HepG2 (cell line): ENCODE results near the gene KIAA1614.

Experiments
- ARID4A ChIP-seq: sonication (generic); formaldehyde crosslinking; IDR thresholded peaks from 2 replicates; pipeline ENCODE4 v1.5.0; 2020; ENCODE audit warnings: mild to moderate bottlenecking, missing genetic modification reagents, borderline replicate concordance
- EZH2 ChIP-seq: conservative IDR thresholded peaks from 2 replicates; pipeline ENCODE4 v1.6.1; 2012; ENCODE audit warnings: mild to moderate bottlenecking, low read depth, low read length, moderate library complexity
- IKZF4 ChIP-seq: sonication (generic); formaldehyde crosslinking; IDR thresholded peaks from 2 replicates; pipeline ENCODE4 v1.5.1; 2020; ENCODE audit warnings: borderline replicate concordance, mild to moderate bottlenecking, low read depth, missing genetic modification reagents; ENCODE audit errors: not compliant biosample characterization
- MYC ChIP-seq: sonication (generic); formaldehyde crosslinking; IDR thresholded peaks from 2 replicates; pipeline ENCODE4 v1.9.0; 2021; ENCODE audit warnings: missing genetic modification reagents, borderline replicate concordance
- NFIC ChIP-seq: IDR thresholded peaks from 2 replicates; pipeline ENCODE4 v1.6.1; 2012; ENCODE audit warnings: mild to moderate bottlenecking, low read length, inconsistent platforms
- POLR2A ChIP-seq, 2 experiments: IDR thresholded peaks; 2 replicates each; pipeline ENCODE4 v1.6.1; 2011; ENCODE audit warnings: low read depth in 2 of 2, low read length in 2 of 2, mild to moderate bottlenecking in 1 of 2, moderate library complexity in 1 of 2; ENCODE audit not compliant: insufficient read depth in 1 of 2
- ZBTB20 ChIP-seq: sonication (generic); formaldehyde crosslinking; IDR thresholded peaks from 2 replicates; pipeline ENCODE4 v1.8.1; 2023; ENCODE audit warnings: missing genetic modification reagents, low read depth, mild to moderate bottlenecking, borderline replicate concordance
- ZBTB7B ChIP-seq: sonication (generic); formaldehyde crosslinking; IDR thresholded peaks from 2 replicates; pipeline ENCODE4 v1.4.0; 2020; ENCODE audit warnings: missing genetic modification reagents
- ZBTB8A ChIP-seq: sonication (generic); formaldehyde crosslinking; IDR thresholded peaks from 2 replicates; pipeline ENCODE4 v1.4.0; 2020; ENCODE audit warnings: mild to moderate bottlenecking, low read depth, missing genetic modification reagents, borderline replicate concordance
- ZFP1 ChIP-seq: IDR thresholded peaks from 2 replicates; pipeline ENCODE4 v1.6.1; 2016
- ZNF121 ChIP-seq: sonication (generic); formaldehyde crosslinking; IDR thresholded peaks from 2 replicates; pipeline ENCODE4 v1.5.0; 2020; ENCODE audit warnings: mild to moderate bottlenecking, missing genetic modification reagents
- ZNF335 ChIP-seq: sonication (generic); formaldehyde crosslinking; IDR thresholded peaks from 2 replicates; pipeline ENCODE4 v1.4.0; 2020; ENCODE audit warnings: missing genetic modification reagents
- ZNF704 ChIP-seq: sonication (generic); formaldehyde crosslinking; IDR thresholded peaks from 2 replicates; pipeline ENCODE4 v1.8.1; 2023; ENCODE audit warnings: mild to moderate bottlenecking, inconsistent platforms, moderate library complexity, missing genetic modification reagents, borderline replicate concordance
- TF ChIP-seq, protein P1 (sequence below): sonication (generic); formaldehyde crosslinking; IDR thresholded peaks from 2 replicates; pipeline ENCODE4 v1.5.0; 2020; ENCODE audit warnings: mild to moderate bottlenecking, missing genetic modification reagents, moderate library complexity

DNA sequence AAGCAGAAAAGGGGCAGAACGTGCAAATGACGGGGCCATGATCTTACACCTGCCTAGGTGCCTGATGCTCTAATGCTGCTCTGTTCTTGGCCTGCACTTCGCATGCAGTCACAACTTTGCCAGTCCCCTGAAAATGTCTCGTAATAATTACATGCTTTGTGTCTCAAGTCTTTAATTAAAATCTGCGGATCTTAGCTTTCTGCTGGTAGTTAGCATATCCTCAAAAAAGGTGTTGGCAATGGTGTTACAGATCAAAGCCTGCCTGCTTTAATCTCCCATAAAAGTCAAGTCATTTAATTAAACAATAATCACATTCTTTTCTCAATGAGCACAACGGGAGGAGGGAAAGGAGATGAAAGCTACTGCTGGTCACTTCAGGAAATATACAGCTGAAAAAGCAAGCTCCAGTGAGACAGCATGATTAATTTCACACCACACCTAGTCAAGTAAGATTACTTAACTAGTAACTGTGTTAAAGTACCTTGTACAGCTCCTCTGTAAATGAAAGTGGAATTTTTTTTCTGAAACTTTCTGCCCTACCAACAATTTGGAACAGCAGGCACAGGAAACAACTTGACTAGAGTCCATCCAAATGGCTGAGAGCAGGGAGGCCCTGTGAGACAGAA, 64.1 kb downstream of the KIAA1614 start:
- TF ChIP-seq IKZF4 (CRISPR knock-in tag): no peak
- no peak for TF ChIP-seq ZNF704
- no peak for TF ChIP-seq ZBTB20 (CRISPR knock-in tag)
- no peak for TF ChIP-seq ZNF121 (CRISPR knock-in tag)
- TF ChIP-seq POLR2A (IDR thresholded peaks at IDR 0.05; ENCODE audit: insufficient read depth in 1 of 2, low read depth in 2 of 2, low read length in 2 of 2): no peak
- TF ChIP-seq ZFP1 (CRISPR knock-in tag): no peak
- TF ChIP-seq ZBTB7B (CRISPR knock-in tag): no peak
- no peak for TF ChIP-seq ZNF335 (CRISPR knock-in tag)
- TF ChIP-seq EZH2: no peak
- no peak for TF ChIP-seq ZBTB8A (CRISPR knock-in tag)
- TF ChIP-seq NFIC: no peak
- TF ChIP-seq, protein P1, sequence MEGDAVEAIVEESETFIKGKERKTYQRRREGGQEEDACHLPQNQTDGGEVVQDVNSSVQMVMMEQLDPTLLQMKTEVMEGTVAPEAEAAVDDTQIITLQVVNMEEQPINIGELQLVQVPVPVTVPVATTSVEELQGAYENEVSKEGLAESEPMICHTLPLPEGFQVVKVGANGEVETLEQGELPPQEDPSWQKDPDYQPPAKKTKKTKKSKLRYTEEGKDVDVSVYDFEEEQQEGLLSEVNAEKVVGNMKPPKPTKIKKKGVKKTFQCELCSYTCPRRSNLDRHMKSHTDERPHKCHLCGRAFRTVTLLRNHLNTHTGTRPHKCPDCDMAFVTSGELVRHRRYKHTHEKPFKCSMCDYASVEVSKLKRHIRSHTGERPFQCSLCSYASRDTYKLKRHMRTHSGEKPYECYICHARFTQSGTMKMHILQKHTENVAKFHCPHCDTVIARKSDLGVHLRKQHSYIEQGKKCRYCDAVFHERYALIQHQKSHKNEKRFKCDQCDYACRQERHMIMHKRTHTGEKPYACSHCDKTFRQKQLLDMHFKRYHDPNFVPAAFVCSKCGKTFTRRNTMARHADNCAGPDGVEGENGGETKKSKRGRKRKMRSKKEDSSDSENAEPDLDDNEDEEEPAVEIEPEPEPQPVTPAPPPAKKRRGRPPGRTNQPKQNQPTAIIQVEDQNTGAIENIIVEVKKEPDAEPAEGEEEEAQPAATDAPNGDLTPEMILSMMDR: no peak
- TF ChIP-seq ARID4A (CRISPR knock-in tag): no peak
- TF ChIP-seq MYC: no peak
